GM08714 (cell line): ENCODE data around the gene ANKRD31.
"Not testable (repeated sequence)": the region's sequence is repeated elsewhere in the genome, so short reads cannot be mapped to it uniquely, and the experiment has no call there.

Experiments
- H3K4me3 ChIP-seq: fragments of 200-500 bp; sonication (Bioruptor generic); 2 replicates; pipeline ENCODE4 v1.5.1; 2014; ENCODE audit warnings: mild to moderate bottlenecking, low read length, inconsistent platforms
- ZNF274 ChIP-seq: IDR thresholded peaks from 2 replicates; pipeline ENCODE4 v1.6.1; 2012; ENCODE audit warnings: mild to moderate bottlenecking, low read depth, low read length

The ANKRD31 gene

DNA sequence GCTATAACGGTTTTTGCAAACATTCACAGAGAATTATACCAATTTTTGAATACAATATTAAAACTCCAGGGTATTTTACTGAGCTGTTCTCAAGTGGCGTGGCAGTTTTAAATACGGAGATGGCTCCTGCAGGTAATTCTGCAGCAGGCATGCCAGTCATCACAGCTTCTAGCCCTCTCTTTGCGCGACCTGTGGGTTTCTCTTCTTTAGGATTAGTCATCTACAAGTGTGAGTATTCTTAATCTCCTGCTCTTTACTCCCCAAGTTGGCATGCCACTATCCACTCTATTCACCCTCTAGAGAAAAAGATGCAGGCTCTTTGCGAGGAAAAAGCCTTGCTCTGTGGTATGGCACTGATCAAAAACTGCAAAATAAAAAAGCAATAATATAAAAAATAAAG lies 43.9 kb downstream of the ANKRD31 start:
- no peak overlapping the region for H3K4me3 ChIP-seq
- TF ChIP-seq ZNF274 = no peak

DNA sequence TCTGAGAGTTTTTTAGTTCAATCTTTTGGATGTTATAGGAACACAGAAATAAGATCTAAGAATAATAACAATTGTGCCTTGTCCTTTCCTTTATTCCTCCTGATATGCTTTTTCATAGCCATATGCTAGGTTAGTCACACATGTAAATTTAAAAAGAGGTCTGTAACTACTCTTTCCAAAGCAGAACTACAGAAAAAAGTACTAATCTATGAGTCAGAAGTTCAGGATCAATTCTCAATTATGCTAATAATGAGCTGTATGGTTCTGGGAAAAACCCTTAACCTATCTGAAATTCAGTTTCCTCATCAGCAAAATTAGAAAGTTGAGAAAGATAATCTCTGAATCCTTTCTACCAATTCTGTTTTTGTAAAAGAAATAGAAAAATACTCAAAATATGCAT lies 44.4 kb downstream of the ANKRD31 start:
- H3K4me3 ChIP-seq = no peak overlapping the region
- no peak for TF ChIP-seq ZNF274

DNA sequence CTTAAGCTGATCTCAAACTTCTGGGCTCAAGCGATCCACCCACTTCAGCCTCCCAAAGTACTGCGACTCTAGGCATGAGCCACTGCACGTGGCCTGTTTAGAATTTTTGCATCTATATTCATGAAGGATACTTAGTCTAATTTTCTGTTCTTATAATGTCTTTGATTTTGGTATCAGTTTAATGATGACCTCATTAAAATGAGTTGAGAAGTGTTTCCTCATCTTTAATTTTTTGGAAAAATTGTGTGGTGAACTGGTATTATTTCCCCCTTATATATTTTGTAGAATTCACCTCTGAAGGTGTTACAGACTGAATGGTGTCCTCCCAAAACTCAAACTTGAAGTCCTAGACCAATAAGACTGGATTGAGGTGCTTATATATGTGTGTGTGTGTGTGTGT lies 46.5 kb downstream of the ANKRD31 start:
- TF ChIP-seq ZNF274 = no peak
- H3K4me3 ChIP-seq = no peak overlapping the region

DNA sequence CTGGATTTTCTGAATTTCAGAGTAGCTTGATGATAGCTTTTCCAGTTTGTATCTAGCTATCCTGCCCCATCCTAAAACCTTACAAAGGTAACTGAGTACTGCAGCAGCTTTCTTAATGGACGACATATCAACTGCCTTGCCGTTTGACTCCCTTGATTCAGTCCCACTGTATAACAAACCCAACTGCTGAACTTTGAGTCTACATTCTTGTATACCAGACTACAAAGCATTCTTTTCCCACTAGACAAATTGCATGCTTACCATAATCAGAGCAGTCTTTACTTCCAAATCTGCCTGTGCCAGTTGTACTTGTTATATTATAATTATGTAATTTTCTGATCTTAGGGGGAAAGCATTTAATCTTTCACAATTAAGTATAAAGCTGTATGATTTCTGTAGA lies 47.3 kb downstream of the ANKRD31 start:
- TF ChIP-seq ZNF274 = no peak
- H3K4me3 ChIP-seq = no peak overlapping the region

DNA sequence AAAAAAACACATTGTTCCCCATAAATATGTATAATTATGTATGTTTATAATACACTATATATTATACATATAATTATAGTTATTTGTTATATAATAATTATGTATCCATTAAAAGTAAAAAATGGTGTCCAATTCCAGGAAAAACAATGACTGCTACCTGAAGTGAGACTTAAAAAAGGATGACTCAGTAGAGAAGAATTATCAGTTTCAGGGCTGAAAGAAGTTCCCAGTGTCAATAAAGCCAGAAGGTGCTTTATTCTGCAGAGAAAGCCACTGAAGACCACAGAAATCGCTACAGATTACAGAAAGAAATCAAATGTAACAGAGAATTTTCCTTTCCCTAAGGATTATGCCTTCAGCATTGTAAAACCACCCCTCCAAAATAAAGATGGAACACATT lies 50.9 kb downstream of the ANKRD31 start:
- H3K4me3 ChIP-seq = no peak overlapping the region
- TF ChIP-seq ZNF274 = no peak

DNA sequence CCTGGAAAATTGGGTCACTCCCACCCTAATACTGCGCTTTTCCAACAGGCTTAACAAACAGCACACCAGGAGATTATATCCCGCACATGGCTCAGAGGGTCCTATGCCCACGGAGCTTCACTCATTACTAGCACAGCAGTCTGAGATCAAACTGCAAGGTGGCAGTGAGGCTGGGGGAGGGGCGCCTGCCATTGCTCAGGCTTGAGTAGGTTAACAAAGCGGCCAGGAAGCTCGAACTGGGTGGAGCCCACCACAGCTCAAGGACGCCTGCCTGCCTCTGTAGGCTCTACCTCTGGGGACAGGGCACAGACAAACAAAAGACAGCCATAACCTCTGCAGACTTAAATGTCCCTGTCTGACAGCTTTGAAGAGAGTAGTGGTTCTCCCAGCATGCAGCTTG lies 60.7 kb downstream of the ANKRD31 start:
- H3K4me3 ChIP-seq = not testable (repeated sequence)

DNA sequence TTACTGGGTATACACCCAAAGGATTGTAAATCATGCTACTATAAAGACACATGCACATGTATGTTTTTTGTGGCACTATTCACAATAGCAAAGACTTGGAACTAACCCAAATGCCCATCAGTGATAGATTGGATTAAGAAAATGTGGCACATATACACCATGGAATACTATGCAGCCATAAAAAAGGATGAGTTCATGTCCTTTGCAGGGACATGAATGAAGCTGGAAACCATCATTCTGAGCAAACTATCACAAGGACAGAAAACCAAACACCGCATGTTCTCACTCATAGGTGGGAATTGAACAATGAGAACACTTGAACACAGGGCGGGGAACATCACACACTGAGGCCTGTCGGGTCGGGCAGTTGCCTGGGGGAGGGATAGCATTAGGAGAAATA lies 61.8 kb downstream of the ANKRD31 start:
- not testable (repeated sequence) for H3K4me3 ChIP-seq

DNA sequence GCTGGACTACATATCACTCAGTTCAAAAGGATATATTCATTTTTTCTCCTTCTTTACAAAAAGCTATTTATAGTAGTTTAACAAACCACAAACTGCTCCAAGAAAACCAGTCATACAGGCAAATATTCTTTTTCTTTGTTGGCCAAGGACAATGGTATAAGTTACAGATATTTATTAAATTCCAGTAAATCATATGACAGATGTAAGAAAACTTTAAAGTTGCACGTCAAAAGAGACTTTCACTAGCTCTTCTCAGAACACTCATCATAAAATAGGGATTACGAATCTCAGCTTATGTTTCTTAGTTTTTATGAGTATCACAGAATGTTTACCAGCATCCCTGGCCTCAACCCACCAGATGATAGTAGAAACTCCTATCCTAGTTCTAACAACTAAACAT lies 67.2 kb downstream of the ANKRD31 start:
- TF ChIP-seq ZNF274 = no peak
- no peak overlapping the region for H3K4me3 ChIP-seq

DNA sequence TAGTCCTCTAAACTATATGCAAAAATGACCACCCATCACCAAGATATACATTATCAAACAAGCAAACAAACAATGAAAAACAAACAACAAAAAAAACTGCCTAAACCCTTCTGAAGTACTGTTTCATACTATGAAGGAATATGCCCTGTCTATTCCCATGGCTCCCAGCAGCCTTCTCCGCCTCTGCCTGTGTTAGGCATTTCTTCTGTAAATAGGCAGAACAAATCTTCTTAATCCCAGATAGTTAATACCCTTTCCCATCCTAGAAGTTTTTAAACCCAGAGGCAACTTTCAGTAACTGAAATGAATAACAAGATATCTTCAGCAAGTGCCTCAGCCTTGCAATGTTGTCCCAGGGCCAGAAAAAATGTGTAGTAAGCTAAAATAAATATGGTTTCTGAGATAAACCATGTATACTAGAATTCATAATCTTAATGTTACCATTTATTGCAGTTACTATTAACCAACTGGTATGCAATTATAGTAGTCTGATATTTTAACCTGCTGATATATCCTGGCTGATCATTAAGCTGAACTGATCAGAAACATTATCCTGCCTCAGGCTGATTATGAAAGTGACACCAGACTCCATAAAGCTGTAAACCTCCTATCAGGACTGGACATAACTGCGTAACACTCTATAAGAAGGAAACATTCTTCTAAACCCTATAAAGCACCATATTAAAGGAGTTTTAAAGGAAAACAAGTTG lies 68.5 kb downstream of the ANKRD31 start:
- TF ChIP-seq ZNF274 = no peak
- no peak overlapping the region for H3K4me3 ChIP-seq

DNA sequence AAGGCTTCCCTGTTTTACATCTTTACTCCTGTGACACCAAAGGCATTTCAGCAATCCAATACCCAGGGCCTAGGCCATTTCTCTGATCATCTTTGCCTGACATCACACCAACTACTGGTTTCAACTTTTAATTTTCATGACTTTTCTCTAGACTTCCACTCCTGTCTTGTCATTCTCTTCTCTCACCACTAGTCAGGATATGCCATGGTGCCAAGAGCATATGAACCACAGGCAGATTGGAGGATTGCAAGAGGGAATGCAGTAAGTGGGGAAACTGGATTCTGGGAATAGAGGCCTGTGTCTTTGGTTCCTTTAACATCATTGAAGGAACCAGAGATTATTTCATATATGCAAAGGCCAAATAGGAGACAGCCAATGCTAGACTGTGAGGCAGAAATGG lies 69.3 kb downstream of the ANKRD31 start:
- TF ChIP-seq ZNF274 = no peak
- no peak overlapping the region for H3K4me3 ChIP-seq

DNA sequence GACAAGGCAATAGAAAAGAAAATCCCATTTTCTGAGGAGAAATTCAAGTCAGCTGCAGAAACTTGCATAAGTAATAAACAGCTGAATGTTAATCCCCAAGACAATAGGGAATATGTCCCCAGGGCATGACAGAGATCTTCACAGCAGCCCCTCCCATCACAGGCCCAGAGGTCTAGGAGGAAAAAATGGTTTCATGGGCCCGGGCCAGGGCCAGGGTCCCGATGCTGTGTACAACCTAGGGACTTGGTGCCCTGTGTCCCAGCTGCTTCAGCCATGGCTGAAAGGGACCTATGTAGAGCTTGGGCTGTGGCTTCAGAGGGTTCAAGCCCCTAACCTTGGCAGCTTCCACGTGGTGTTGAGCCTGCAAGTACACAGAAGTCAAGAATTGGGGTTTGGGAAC lies 75.2 kb downstream of the ANKRD31 start:
- H3K4me3 ChIP-seq = not testable (repeated sequence)

DNA sequence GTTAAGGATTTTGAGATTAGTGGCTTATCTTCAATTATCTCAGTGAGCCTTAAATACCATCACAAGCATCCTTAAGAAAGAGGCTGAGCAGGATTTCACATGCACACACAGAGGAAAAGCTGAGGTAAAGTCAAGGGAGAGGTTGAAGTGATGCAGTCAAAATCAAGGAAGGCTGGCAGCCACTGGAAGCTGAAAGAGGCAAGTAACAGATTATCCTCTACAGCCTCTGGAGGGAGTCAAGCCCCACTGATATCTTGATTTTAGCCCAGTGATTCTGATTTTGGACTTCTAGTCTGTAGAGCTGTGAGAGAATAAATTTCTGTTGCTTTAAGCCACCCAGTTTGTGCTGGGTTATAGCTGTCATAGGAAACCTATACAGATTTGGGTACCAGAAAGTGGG lies 80.1 kb downstream of the ANKRD31 start:
- TF ChIP-seq ZNF274 = no peak
- no peak overlapping the region for H3K4me3 ChIP-seq

DNA sequence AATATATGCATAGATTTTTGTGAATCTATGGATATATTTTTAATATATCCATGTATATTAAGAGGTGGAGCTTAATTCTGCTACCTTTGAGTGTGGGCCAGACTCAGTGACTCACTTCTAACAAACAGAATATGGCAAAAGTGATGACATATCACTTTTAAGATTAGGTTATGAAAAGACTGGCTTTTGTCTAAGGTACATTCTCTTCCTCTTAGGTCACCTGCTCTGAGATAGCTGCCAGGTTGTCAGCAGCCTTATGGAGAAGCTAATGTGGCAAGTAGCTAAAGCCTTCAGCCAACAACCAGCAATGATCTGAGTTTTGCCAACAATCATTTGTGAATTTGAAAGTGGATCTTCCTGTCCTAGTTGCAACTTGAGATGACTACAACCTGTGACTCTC lies 83.8 kb downstream of the ANKRD31 start:
- no peak overlapping the region for H3K4me3 ChIP-seq
- TF ChIP-seq ZNF274 = no peak

DNA sequence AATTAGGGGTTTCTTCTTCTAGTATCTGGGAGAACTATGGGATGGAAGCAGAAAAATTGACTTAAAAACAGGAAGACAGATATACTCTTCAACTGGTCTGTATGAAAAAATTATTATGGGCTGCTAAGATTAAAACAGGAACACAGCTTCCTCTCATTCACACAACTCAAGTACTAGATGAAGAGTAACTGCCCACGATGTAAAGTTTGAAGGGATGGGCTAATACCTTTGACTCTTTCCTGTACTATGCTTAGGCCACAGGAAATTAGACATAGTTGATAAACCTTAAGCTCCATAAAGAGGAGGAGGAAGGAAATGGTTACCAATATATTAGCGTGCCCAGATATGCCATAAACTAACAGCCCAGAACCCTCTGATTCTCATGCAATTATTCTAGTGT lies 88.6 kb downstream of the ANKRD31 start:
- no peak overlapping the region for H3K4me3 ChIP-seq
- TF ChIP-seq ZNF274 = no peak

DNA sequence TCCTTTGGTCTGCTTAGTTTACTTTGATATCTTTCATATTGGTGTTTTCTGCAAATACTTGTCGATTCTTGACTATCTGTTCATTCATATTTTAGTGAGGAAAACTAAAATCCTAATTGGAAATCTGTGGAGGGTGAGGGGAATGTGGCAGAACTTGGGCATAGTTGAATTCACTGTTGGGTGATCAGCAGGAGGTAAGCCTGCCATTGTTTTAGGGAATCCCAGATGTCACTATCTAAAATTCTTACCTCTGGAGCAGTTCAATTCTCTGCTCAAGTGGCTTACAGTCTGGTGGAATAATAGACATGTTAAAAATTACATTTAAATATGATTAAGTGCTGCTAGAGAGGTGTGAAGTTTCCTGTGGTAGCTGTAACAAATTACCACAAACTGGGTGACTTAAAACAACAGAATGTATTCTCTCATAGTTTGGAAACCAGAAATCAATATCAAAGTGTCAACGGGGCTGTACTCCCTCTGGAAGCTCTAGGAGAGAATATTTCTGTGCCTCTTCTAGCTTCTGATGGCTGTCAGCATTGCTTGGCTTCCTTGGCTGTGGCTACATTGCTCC lies 94.0 kb downstream of the ANKRD31 start:
- no peak overlapping the region for H3K4me3 ChIP-seq
- no peak for TF ChIP-seq ZNF274

DNA sequence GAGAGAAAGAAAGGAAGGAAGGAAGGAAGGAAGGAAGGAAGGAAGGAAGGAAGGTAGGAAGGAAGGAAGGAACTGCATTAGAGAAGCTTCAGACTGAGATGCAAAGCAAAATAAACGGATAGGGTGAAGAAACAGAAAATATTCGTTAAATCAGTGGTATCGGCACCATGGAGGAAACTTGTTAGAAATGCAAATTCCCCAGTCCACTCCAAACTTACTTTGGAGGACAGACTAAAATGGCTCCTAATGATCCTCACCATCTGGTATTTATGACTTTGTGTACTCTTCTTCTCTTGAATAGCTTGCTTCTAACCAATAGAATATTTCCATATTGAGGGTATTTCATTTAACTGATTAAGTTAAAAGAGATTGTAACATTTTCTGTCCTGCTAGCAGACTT lies 96.4 kb downstream of the ANKRD31 start:
- H3K4me3 ChIP-seq = no peak overlapping the region
- TF ChIP-seq ZNF274 = no peak
